ENCODE data around the gene TCFL5. TPM values are rescaled to one million over a fixed set of nuclear protein-coding genes. Genes with fewer than 3 reads are reported as not detected.

The TCFL5 gene
- total RNA-seq, 4 donors from 2014 or later = 2.6 to 6.6 (median 5.0) TPM

GRCh38 chr20:62799459-62799858 lies 62.2 kb downstream of the TCFL5 start:
- H3K27ac ChIP-seq = peak overlapping the region in 1 of 4 donors; percentile 13
- no peak for DNase-seq
- H3K36me3 ChIP-seq = peaks cover 0 to 23% (median 0%) of the 10 kb centered on the region in 3 donors
- no peak overlapping the region for H3K4me3 ChIP-seq
- H3K4me1 ChIP-seq = peaks cover 3 to 28% (median 11%) of the 10 kb centered on the region in 4 donors
- H3K27me3 ChIP-seq = no peaks in the 10 kb centered on the region
- no peaks in the 10 kb centered on the region for H3K9me3 ChIP-seq
- TF ChIP-seq POLR2A (IDR thresholded peaks at IDR 0.05) (no peak), CTCF (IDR thresholded peaks at IDR 0.05) (no peak)

GRCh38 chr20:62799036-62799435 lies 62.6 kb downstream of the TCFL5 start:
- no peak for DNase-seq
- Histone ChIP-seq H3K27me3 (no peaks in the 10 kb centered on the region), H3K27ac (peak overlapping the region in 2 of 4 donors; percentile 38 to 98), H3K36me3 (peaks cover 0 to 23% (median 0%) of the 10 kb centered on the region in 3 donors), H3K9me3 (no peaks in the 10 kb centered on the region), H3K4me1 (peaks cover under 1 to 24% (median 10%) of the 10 kb centered on the region in 4 donors), H3K4me3 (no peak overlapping the region)
- TF ChIP-seq CTCF (IDR thresholded peaks at IDR 0.05) (no peak), POLR2A (IDR thresholded peaks at IDR 0.05) (no peak)

GRCh38 chr20:62797671-62798532 lies 63.7 kb downstream of the TCFL5 start:
- peaks cover 6 to 30% (median 16%) of the 10 kb centered on the region in 4 donors for H3K4me1 ChIP-seq
- H3K4me3 ChIP-seq = peak overlapping the region in 2 of 4 donors; percentile 54 to 98
- H3K9me3 ChIP-seq = no peaks in the 10 kb centered on the region
- no peaks in the 10 kb centered on the region for H3K27me3 ChIP-seq
- H3K27ac ChIP-seq = peak overlapping the region; percentile 85 to 98 (median 94)
- DNase-seq = peak in 2 of 3 donors; percentile 86 to 87
- TF ChIP-seq CTCF (IDR thresholded peaks at IDR 0.05) (peak in 3 of 6 experiments; percentile 26 to 39 (median 33)), POLR2A (IDR thresholded peaks at IDR 0.05) (peak; percentile 49 to 82)
- peaks cover 0 to 23% (median 0%) of the 10 kb centered on the region in 3 donors for H3K36me3 ChIP-seq

- H3K27me3 ChIP-seq = no peaks in the 10 kb centered on the region
- H3K36me3 ChIP-seq = peaks cover 0 to 23% (median 0%) of the 10 kb centered on the region in 3 donors
- TF ChIP-seq POLR2A (IDR thresholded peaks at IDR 0.05) (no peak), CTCF (IDR thresholded peaks at IDR 0.05) (no peak)
- no peak for DNase-seq
- H3K4me1 ChIP-seq = peaks cover 6 to 30% (median 16%) of the 10 kb centered on the region in 4 donors
- H3K27ac ChIP-seq = peak overlapping the region; percentile 85 to 98 (median 94)
- peak overlapping the region; percentile 54 to 98 (median 86) for H3K4me3 ChIP-seq
- no peaks in the 10 kb centered on the region for H3K9me3 ChIP-seq
Observed at GRCh38 chr20:62796699-62797491, 64.7 kb downstream of the TCFL5 start.

- H3K4me3 ChIP-seq = peak overlapping the region; percentile 54 to 98 (median 71)
- H3K27me3 ChIP-seq = no peaks in the 10 kb centered on the region
- H3K36me3 ChIP-seq = peaks cover 0 to 16% (median 0%) of the 10 kb centered on the region in 3 donors
- H3K4me1 ChIP-seq = peaks cover 6 to 30% (median 16%) of the 10 kb centered on the region in 4 donors
- H3K9me3 ChIP-seq = no peaks in the 10 kb centered on the region
- peak; percentile 55 to 80 (median 77) for DNase-seq
- TF ChIP-seq POLR2A (IDR thresholded peaks at IDR 0.05) = no peak
- no peak for TF ChIP-seq CTCF (IDR thresholded peaks at IDR 0.05)
- peak overlapping the region; percentile 85 to 98 (median 94) for H3K27ac ChIP-seq
Observed at GRCh38 chr20:62795023-62795761, 66.4 kb downstream of the TCFL5 start.

Data from Peyer's patch (tissue), 4 donors.